NCI-H748 (cell line): Measurements from ENCODE around the gene NHLRC4.

Experiments used
- DNase-seq: peaks from one replicate; lab custom pipeline; 2025; ENCODE audit not compliant: unreplicated experiment; lab: John Stamatoyannopoulos, UW

The NHLRC4 gene

GRCh38 chr16:565419-566330 is 1.1 kb upstream of the NHLRC4 start:
- DNase-seq: no peak

- no peak for DNase-seq
Observed at GRCh38 chr16:567373-568256, 810 bp downstream of the NHLRC4 start.

GRCh38 chr16:568401-569258 is 1.8 kb downstream of the NHLRC4 start:
- DNase-seq: no peak

GRCh38 chr16:569445-570254 is 2.8 kb downstream of the NHLRC4 start, which contains the start of gene PIGQ:
TSS of gene PIGQ (plus strand) at chr16:569968. CDS start at chr16:574075, 4,107 bp downstream.
- peak; percentile 58 for DNase-seq

GRCh38 chr16:572865-573650 is 6.3 kb downstream of the NHLRC4 start:
- DNase-seq: no peak

GRCh38 chr16:574021-574760 is 7.4 kb downstream of the NHLRC4 start:
- no peak for DNase-seq

GRCh38 chr16:575354-576196 is 8.8 kb downstream of the NHLRC4 start:
- no peak for DNase-seq

GRCh38 chr16:576197-576822 is 9.5 kb downstream of the NHLRC4 start:
- DNase-seq: no peak

GRCh38 chr16:576823-577201 is 10.0 kb downstream of the NHLRC4 start:
- DNase-seq: no peak

GRCh38 chr16:577796-578195 is 11.0 kb downstream of the NHLRC4 start:
- DNase-seq: no peak

GRCh38 chr16:578232-578869 is 11.5 kb downstream of the NHLRC4 start:
- DNase-seq: no peak

GRCh38 chr16:578870-579405 is 12.1 kb downstream of the NHLRC4 start:
- peak; percentile 9 for DNase-seq

GRCh38 chr16:580141-580945 is 13.5 kb downstream of the NHLRC4 start:
- DNase-seq: no peak

GRCh38 chr16:580946-581498 is 14.2 kb downstream of the NHLRC4 start:
- no peak for DNase-seq

- DNase-seq: no peak
Observed at GRCh38 chr16:582218-582613, 15.4 kb downstream of the NHLRC4 start.
